HG03575 (cell line): ENCODE results near the gene AMHR2.
"Not testable (repeated sequence)": the region's sequence is repeated elsewhere in the genome, so short reads cannot be mapped to it uniquely, and the experiment has no call there.

Experiments
- ATAC-seq: cut with Tn5 transposase; IDR thresholded peaks from one replicate; pipeline ENCODE4 v1.9.1; 2021; ENCODE audit not compliant: unreplicated experiment, insufficient number of reproducible peaks, low FRiP score; ENCODE audit errors: extremely low read depth

The AMHR2 gene

GRCh38 chr12:53444593-53445325 is 21.1 kb downstream of the AMHR2 start:
- ATAC-seq = not testable (repeated sequence)

- no peak for ATAC-seq
Measured at GRCh38 chr12:53450936-53451335, 27.3 kb downstream of the AMHR2 start.

GRCh38 chr12:53451661-53452158 is 28.1 kb downstream of the AMHR2 start, which contains the start of gene PCBP2:
PCBP2 (plus strand) TSS chr12:53452102; CDS start chr12:53454801, 2,699 bp downstream.
- ATAC-seq = peak; percentile 85

- no peak for ATAC-seq
Measured at GRCh38 chr12:53452159-53453077, 28.8 kb downstream of the AMHR2 start.

- no peak for ATAC-seq
Measured at GRCh38 chr12:53453953-53454640, 30.4 kb downstream of the AMHR2 start.

GRCh38 chr12:53454707-53455106 is 31.1 kb downstream of the AMHR2 start:
- no peak for ATAC-seq

GRCh38 chr12:53456654-53457366 is 33.2 kb downstream of the AMHR2 start:
- no peak for ATAC-seq

GRCh38 chr12:53459097-53459496 is 35.4 kb downstream of the AMHR2 start:
- no peak for ATAC-seq

GRCh38 chr12:53461059-53461458 is 37.4 kb downstream of the AMHR2 start:
- ATAC-seq = no peak

- no peak for ATAC-seq
Measured at GRCh38 chr12:53461591-53461990, 37.9 kb downstream of the AMHR2 start.

GRCh38 chr12:53462935-53463334 is 39.3 kb downstream of the AMHR2 start:
- no peak for ATAC-seq

- ATAC-seq = no peak
Measured at GRCh38 chr12:53463802-53464560, 40.3 kb downstream of the AMHR2 start.

- ATAC-seq = no peak
Measured at GRCh38 chr12:53464685-53465418, 41.2 kb downstream of the AMHR2 start.

- no peak for ATAC-seq
Measured at GRCh38 chr12:53465679-53466078, 42.0 kb downstream of the AMHR2 start.

- ATAC-seq = no peak
Measured at GRCh38 chr12:53466640-53467039, 43.0 kb downstream of the AMHR2 start.

GRCh38 chr12:53467082-53467481 is 43.4 kb downstream of the AMHR2 start:
- ATAC-seq = no peak

GRCh38 chr12:53467880-53468279 is 44.2 kb downstream of the AMHR2 start:
- ATAC-seq = no peak
